OCI-LY1 (cell line): ENCODE measurements around the gene SMOC2.

Experiments
- EZH2 ChIP-seq: fragments of 200-600 bp; sonication (generic), shearing (Covaris generic); IDR thresholded peaks from 2 replicates; pipeline ENCODE4 v1.8.0; 2017; ENCODE audit warnings: borderline replicate concordance, mixed run types, mild to moderate bottlenecking, antibody characterized with exemption, low read length, moderate library complexity, mixed read lengths
- TF ChIP-seq, protein P1 (sequence below): fragments of 200-600 bp; sonication (generic), shearing (Covaris generic); IDR thresholded peaks from 2 replicates; pipeline ENCODE4 v1.5.1; 2017; ENCODE audit warnings: mild to moderate bottlenecking, antibody characterized with exemption, low read length, moderate library complexity, mixed read lengths

DNA sequence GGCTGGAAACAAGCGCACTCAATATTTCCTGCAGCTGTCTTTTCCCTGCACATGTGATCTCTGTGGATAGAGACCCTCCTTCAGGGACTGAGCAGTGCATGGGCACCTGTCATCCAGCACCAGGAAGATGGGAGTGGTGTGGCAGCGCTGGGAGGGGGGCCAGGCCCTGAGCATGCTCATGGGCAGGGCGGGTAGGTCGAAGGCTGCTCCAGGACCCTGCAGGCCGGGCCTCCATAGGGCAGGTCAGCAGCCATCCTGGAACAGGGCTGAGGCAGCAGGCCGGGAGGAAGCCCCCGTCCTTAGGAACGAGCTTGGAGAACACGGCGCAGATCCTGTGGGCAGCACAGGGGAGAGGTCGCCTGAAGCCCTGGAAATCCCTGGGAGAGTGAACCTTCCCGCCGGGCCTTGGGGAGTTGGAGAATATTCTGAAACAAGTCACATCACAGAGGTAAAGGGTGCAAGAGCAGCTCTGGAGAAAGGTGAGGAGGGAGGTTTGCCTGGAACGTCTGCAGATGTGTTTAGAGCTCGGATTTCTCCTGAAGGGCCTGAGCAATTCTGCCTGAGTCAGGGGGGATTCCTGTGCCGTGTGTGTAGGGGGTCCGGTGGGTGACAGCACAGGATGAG, 133.2 kb downstream of the SMOC2 start:
- TF ChIP-seq, protein P1, sequence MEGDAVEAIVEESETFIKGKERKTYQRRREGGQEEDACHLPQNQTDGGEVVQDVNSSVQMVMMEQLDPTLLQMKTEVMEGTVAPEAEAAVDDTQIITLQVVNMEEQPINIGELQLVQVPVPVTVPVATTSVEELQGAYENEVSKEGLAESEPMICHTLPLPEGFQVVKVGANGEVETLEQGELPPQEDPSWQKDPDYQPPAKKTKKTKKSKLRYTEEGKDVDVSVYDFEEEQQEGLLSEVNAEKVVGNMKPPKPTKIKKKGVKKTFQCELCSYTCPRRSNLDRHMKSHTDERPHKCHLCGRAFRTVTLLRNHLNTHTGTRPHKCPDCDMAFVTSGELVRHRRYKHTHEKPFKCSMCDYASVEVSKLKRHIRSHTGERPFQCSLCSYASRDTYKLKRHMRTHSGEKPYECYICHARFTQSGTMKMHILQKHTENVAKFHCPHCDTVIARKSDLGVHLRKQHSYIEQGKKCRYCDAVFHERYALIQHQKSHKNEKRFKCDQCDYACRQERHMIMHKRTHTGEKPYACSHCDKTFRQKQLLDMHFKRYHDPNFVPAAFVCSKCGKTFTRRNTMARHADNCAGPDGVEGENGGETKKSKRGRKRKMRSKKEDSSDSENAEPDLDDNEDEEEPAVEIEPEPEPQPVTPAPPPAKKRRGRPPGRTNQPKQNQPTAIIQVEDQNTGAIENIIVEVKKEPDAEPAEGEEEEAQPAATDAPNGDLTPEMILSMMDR = no peak
- TF ChIP-seq EZH2 = no peak
